Endothelial cell of umbilical vein (primary cell): ENCODE data around the gene INPP5A. TPM values are rescaled to one million over a fixed set of nuclear protein-coding genes. Genes with fewer than 3 reads are reported as not detected.

Source experiments
- BruUV-seq: library from RNA; stranded (reverse); fragments of 400-500 nt; replicated peaks from 2 replicates; lab custom pipeline; 2021; lab: Mats Ljungman, UMichigan
- CTCF ChIA-PET: fragments of 300-600, 350-600 bp; sonication (Branson Sonifier 250); formaldehyde crosslinking; loops from one replicate; lab custom pipeline; 2021; ENCODE audit warnings: antibody characterized with exemption, inconsistent platforms; lab: Charles Lee
- POLR2A ChIA-PET: fragments of 300-600, 350-600 bp; sonication (Branson Sonifier 250); formaldehyde crosslinking; loops from one replicate; lab custom pipeline; 2021; ENCODE audit warnings: antibody characterized with exemption, inconsistent platforms; lab: Charles Lee
- DNase-seq: peaks from one replicate; pipeline ENCODE4 v3.0.0-alpha.2; 2011; ENCODE audit warnings: low read depth, low spot score
- FAIRE-seq: peaks from 2 replicates; lab custom pipeline; 2011; peaks lifted over from hg19 to GRCh38; lab: Jason Lieb, UNC
- H2AFZ ChIP-seq: 2 replicates; pipeline ENCODE4 v1.6.0; 2012; ENCODE audit warnings: low read depth, low read length, control low read depth, inconsistent platforms
- H3K27ac ChIP-seq: 2 replicates; pipeline ENCODE4 v1.5.1; 2011; ENCODE audit warnings: low read depth, mild to moderate bottlenecking, control low read depth, low read length, moderate library complexity; ENCODE audit not compliant: insufficient read depth
- H3K27me3 ChIP-seq, 2 experiments: 2 replicates each; pipeline versions ENCODE4 v1.6.0 to v1.6.1; 2011; ENCODE audit warnings: low read length in 2 of 2, mixed read lengths in 1 of 2; ENCODE audit not compliant: control insufficient read depth in 2 of 2, insufficient read depth in 2 of 2
- H3K36me3 ChIP-seq, 2 experiments: 2 replicates in 1 of 2; 3 replicates in 1 of 2; pipeline ENCODE4 v1.5.1; 2011; ENCODE audit warnings: low read length in 2 of 2, mild to moderate bottlenecking in 1 of 2, moderate library complexity in 1 of 2; ENCODE audit not compliant: control insufficient read depth in 2 of 2, insufficient read depth in 2 of 2; ENCODE audit errors: extremely low read depth in 1 of 2
- H3K4me1 ChIP-seq: 3 replicates; pipeline ENCODE4 v1.5.1; 2011; ENCODE audit warnings: mild to moderate bottlenecking, low read length; ENCODE audit not compliant: control insufficient read depth, insufficient read depth; ENCODE audit errors: extremely low read depth
- H3K4me2 ChIP-seq: 2 replicates; pipeline ENCODE4 v1.6.1; 2011; ENCODE audit warnings: low read length, control low read depth, mixed read lengths; ENCODE audit not compliant: insufficient read depth
- H3K4me3 ChIP-seq, 3 experiments: fragments of 200-600 bp in 1 of 3; sonication (generic), shearing (Covaris generic) in 1 of 3; replicated peaks in 1 of 3; 2 replicates each; pipeline ENCODE4 v1.5.1; 2011 to 2016; ENCODE audit warnings: control low read depth in 3 of 3, low read length in 3 of 3, mild to moderate bottlenecking in 2 of 3, inconsistent platforms in 1 of 3, low read depth in 1 of 3, moderate library complexity in 1 of 3; ENCODE audit not compliant: insufficient read depth in 1 of 3
- H3K79me2 ChIP-seq: 2 replicates; pipeline ENCODE4 v1.6.0; 2012; ENCODE audit warnings: low read length, inconsistent platforms; ENCODE audit not compliant: control insufficient read depth, insufficient read depth
- H3K9ac ChIP-seq: replicated peaks from 2 replicates; pipeline ENCODE3; 2011; ENCODE audit warnings: low read length, control low read depth; ENCODE audit not compliant: insufficient read depth; ENCODE audit errors: extremely low read depth
- H3K9me1 ChIP-seq: replicated peaks from 3 replicates; pipeline ENCODE4 v1.6.0; 2011; ENCODE audit warnings: mild to moderate bottlenecking, low read length; ENCODE audit not compliant: control insufficient read depth, insufficient read depth; ENCODE audit errors: extremely low read depth
- H3K9me3 ChIP-seq: replicated peaks from 2 replicates; pipeline ENCODE4 v1.5.1; 2012; ENCODE audit warnings: low read length, inconsistent platforms; ENCODE audit not compliant: control insufficient read depth, insufficient read depth
- H4K20me1 ChIP-seq: replicated peaks from 2 replicates; pipeline ENCODE3; 2011; ENCODE audit warnings: mild to moderate bottlenecking, low read length; ENCODE audit not compliant: control insufficient read depth, insufficient read depth; ENCODE audit errors: extremely low read depth
- CTCF ChIP-seq, 2 donors: IDR thresholded peaks; 1 replicate in 1 of 2; 2 replicates in 1 of 2; pipeline ENCODE4 v1.5.1; 2011; ENCODE audit warnings: low read length in 2 of 2, mild to moderate bottlenecking in 2 of 2, moderate library complexity in 2 of 2, control low read depth in 1 of 2, inconsistent platforms in 1 of 2, low read depth in 1 of 2; ENCODE audit not compliant: insufficient read depth in 1 of 2; ENCODE audit errors: extremely low read depth in 1 of 2
- EZH2 ChIP-seq: IDR thresholded peaks from 2 replicates; pipeline ENCODE4 v1.6.1; 2012; ENCODE audit warnings: borderline replicate concordance, low read depth, mild to moderate bottlenecking, moderate library complexity, low read length, inconsistent platforms; ENCODE audit not compliant: severe bottlenecking
- FOS ChIP-seq: IDR thresholded peaks from 2 replicates; pipeline ENCODE4 v1.6.1; 2011; ENCODE audit warnings: mild to moderate bottlenecking, low read length, moderate library complexity, borderline replicate concordance; ENCODE audit not compliant: insufficient read depth
- GATA2 ChIP-seq: IDR thresholded peaks from 2 replicates; pipeline ENCODE4 v1.7.0; 2011; ENCODE audit warnings: low read depth, mild to moderate bottlenecking, moderate library complexity, mixed read lengths, low read length; ENCODE audit not compliant: insufficient read length, insufficient read depth
- JUN ChIP-seq: IDR thresholded peaks from 2 replicates; pipeline ENCODE4 v1.6.1; 2011; ENCODE audit warnings: borderline replicate concordance, low read depth; ENCODE audit not compliant: insufficient read length, insufficient read depth
- MAX ChIP-seq: IDR thresholded peaks from 2 replicates; pipeline ENCODE4 v1.6.1; 2011; ENCODE audit not compliant: insufficient read depth, insufficient read length
- MYC ChIP-seq: IDR thresholded peaks from one replicate; pipeline ENCODE4 v1.6.1; 2011; ENCODE audit warnings: mild to moderate bottlenecking, low read depth, low read length
- POLR2A ChIP-seq: IDR thresholded peaks from 2 replicates; pipeline ENCODE4 v1.6.1; 2012; ENCODE audit warnings: low read depth, mild to moderate bottlenecking, control low read depth, low read length
- POLR2AphosphoS5 ChIP-seq: IDR thresholded peaks from 2 replicates; pipeline ENCODE4 v1.6.1; 2012; ENCODE audit warnings: low read depth, mild to moderate bottlenecking, control low read depth, low read length, moderate library complexity; ENCODE audit not compliant: insufficient read depth
- dilution Hi-C: fragments of 300-500 bp; cut with MboI; formaldehyde crosslinking; loops from one replicate; pipeline ENCODE4 v1.15.0; 2019; ENCODE audit warnings: low sequenced_read_pairs; ENCODE audit not compliant: extremely low pct_ligation_motif_present
- intact Hi-C: fragments of 100-400 bp; cut with micrococcal nuclease; formaldehyde crosslinking; loops from one replicate; pipeline ENCODE4 v1.10.0; 2022
- polyA plus RNA-seq, 4 experiments: library from polyadenylated mRNA; depleted of rRNA in 3 of 4; stranded (reverse) in 3 of 4; unstranded in 1 of 4; fragments of >200 nt; gene quantifications; 2 replicates each; pipeline versions ENCODE4 v1.2.1 to v1.2.3, GENCODE V29; 2011 to 2012; ENCODE audit warnings: missing spikeins in 1 of 4
- total RNA-seq: library from RNA; stranded (reverse); gene quantifications from 2 replicates; pipeline ENCODE4 v1.2.3, GENCODE V29; 2021

Gene INPP5A
- total and polyA plus RNA-seq, 2 donors (not counting 3 experiments of a cell fraction or from before 2014, with no cell fraction given) = 22.9 to 33.2 TPM

- Histone ChIP-seq H3K9ac (no peak overlapping the region), H2AFZ (no peak overlapping the region), H3K4me2 (no peak overlapping the region), H3K27me3 (no peaks in the 10 kb centered on the region), H3K4me1 (no peaks in the 10 kb centered on the region), H3K27ac (no peak overlapping the region), H3K36me3 (no peaks in the 10 kb centered on the region), H3K9me3 (no peaks in the 10 kb centered on the region), H3K79me2 (no peaks in the 10 kb centered on the region), H4K20me1 (no peaks in the 10 kb centered on the region), H3K4me3 (no peak overlapping the region), H3K9me1 (no peaks in the 10 kb centered on the region)
- POLR2A ChIA-PET = no interaction called here
- no TSS peak for BruUV-seq
- DNase-seq = no peak
- intact Hi-C loops (no loop called here), dilution Hi-C loops (no loop called here)
- CTCF ChIA-PET = no interaction called here
- no peak for FAIRE-seq
- TF ChIP-seq GATA2 (no peak), EZH2 (no peak), FOS (no peak), POLR2AphosphoS5 (no peak), POLR2A (no peak), MYC (no peak), CTCF (IDR thresholded peaks at IDR 0.05; ENCODE audit: extremely low read depth in 1 of 2, insufficient read depth in 1 of 2, low read depth in 1 of 2, low read length in 2 of 2) (no peak), MAX (no peak), JUN (no peak)
Observed at GRCh38 chr10:132728321-132728720, 190.7 kb downstream of the INPP5A start.
